Endothelial cell of umbilical vein (primary cell): ENCODE measurements around the gene DHX30. TPM values are rescaled to one million over a fixed set of nuclear protein-coding genes. Genes with fewer than 3 reads are reported as not detected.
"Not testable (repeated sequence)": the region's sequence is repeated elsewhere in the genome, so short reads cannot be mapped to it uniquely, and the experiment has no call there.

Experiments used
- BruUV-seq: library from RNA; stranded (reverse); fragments of 400-500 nt; replicated peaks from 2 replicates; lab custom pipeline; 2021; lab: Mats Ljungman, UMichigan
- CTCF ChIA-PET: fragments of 300-600, 350-600 bp; sonication (Branson Sonifier 250); formaldehyde crosslinking; loops from one replicate; lab custom pipeline; 2021; ENCODE audit warnings: antibody characterized with exemption, inconsistent platforms; lab: Charles Lee
- POLR2A ChIA-PET: fragments of 300-600, 350-600 bp; sonication (Branson Sonifier 250); formaldehyde crosslinking; loops from one replicate; lab custom pipeline; 2021; ENCODE audit warnings: antibody characterized with exemption, inconsistent platforms; lab: Charles Lee
- DNase-seq: peaks from one replicate; pipeline ENCODE4 v3.0.0-alpha.2; 2011; ENCODE audit warnings: low read depth, low spot score
- FAIRE-seq: peaks from 2 replicates; lab custom pipeline; 2011; peaks lifted over from hg19 to GRCh38; lab: Jason Lieb, UNC
- H2AFZ ChIP-seq: 2 replicates; pipeline ENCODE4 v1.6.0; 2012; ENCODE audit warnings: low read depth, low read length, control low read depth, inconsistent platforms
- H3K27ac ChIP-seq: 2 replicates; pipeline ENCODE4 v1.5.1; 2011; ENCODE audit warnings: low read depth, mild to moderate bottlenecking, control low read depth, low read length, moderate library complexity; ENCODE audit not compliant: insufficient read depth
- H3K27me3 ChIP-seq, 2 experiments: 2 replicates each; pipeline versions ENCODE4 v1.6.0 to v1.6.1; 2011; ENCODE audit warnings: low read length in 2 of 2, mixed read lengths in 1 of 2; ENCODE audit not compliant: control insufficient read depth in 2 of 2, insufficient read depth in 2 of 2
- H3K36me3 ChIP-seq, 2 experiments: 2 replicates in 1 of 2; 3 replicates in 1 of 2; pipeline ENCODE4 v1.5.1; 2011; ENCODE audit warnings: low read length in 2 of 2, mild to moderate bottlenecking in 1 of 2, moderate library complexity in 1 of 2; ENCODE audit not compliant: control insufficient read depth in 2 of 2, insufficient read depth in 2 of 2; ENCODE audit errors: extremely low read depth in 1 of 2
- H3K4me1 ChIP-seq: 3 replicates; pipeline ENCODE4 v1.5.1; 2011; ENCODE audit warnings: mild to moderate bottlenecking, low read length; ENCODE audit not compliant: control insufficient read depth, insufficient read depth; ENCODE audit errors: extremely low read depth
- H3K4me2 ChIP-seq: 2 replicates; pipeline ENCODE4 v1.6.1; 2011; ENCODE audit warnings: low read length, control low read depth, mixed read lengths; ENCODE audit not compliant: insufficient read depth
- H3K4me3 ChIP-seq, 3 experiments: fragments of 200-600 bp in 1 of 3; sonication (generic), shearing (Covaris generic) in 1 of 3; replicated peaks in 1 of 3; 2 replicates each; pipeline ENCODE4 v1.5.1; 2011 to 2016; ENCODE audit warnings: control low read depth in 3 of 3, low read length in 3 of 3, mild to moderate bottlenecking in 2 of 3, inconsistent platforms in 1 of 3, low read depth in 1 of 3, moderate library complexity in 1 of 3; ENCODE audit not compliant: insufficient read depth in 1 of 3
- H3K79me2 ChIP-seq: 2 replicates; pipeline ENCODE4 v1.6.0; 2012; ENCODE audit warnings: low read length, inconsistent platforms; ENCODE audit not compliant: control insufficient read depth, insufficient read depth
- H3K9ac ChIP-seq: replicated peaks from 2 replicates; pipeline ENCODE3; 2011; ENCODE audit warnings: low read length, control low read depth; ENCODE audit not compliant: insufficient read depth; ENCODE audit errors: extremely low read depth
- H3K9me1 ChIP-seq: replicated peaks from 3 replicates; pipeline ENCODE4 v1.6.0; 2011; ENCODE audit warnings: mild to moderate bottlenecking, low read length; ENCODE audit not compliant: control insufficient read depth, insufficient read depth; ENCODE audit errors: extremely low read depth
- H3K9me3 ChIP-seq: replicated peaks from 2 replicates; pipeline ENCODE4 v1.5.1; 2012; ENCODE audit warnings: low read length, inconsistent platforms; ENCODE audit not compliant: control insufficient read depth, insufficient read depth
- H4K20me1 ChIP-seq: replicated peaks from 2 replicates; pipeline ENCODE3; 2011; ENCODE audit warnings: mild to moderate bottlenecking, low read length; ENCODE audit not compliant: control insufficient read depth, insufficient read depth; ENCODE audit errors: extremely low read depth
- EZH2 ChIP-seq: IDR thresholded peaks from 2 replicates; pipeline ENCODE4 v1.6.1; 2012; ENCODE audit warnings: borderline replicate concordance, low read depth, mild to moderate bottlenecking, moderate library complexity, low read length, inconsistent platforms; ENCODE audit not compliant: severe bottlenecking
- FOS ChIP-seq: IDR thresholded peaks from 2 replicates; pipeline ENCODE4 v1.6.1; 2011; ENCODE audit warnings: mild to moderate bottlenecking, low read length, moderate library complexity, borderline replicate concordance; ENCODE audit not compliant: insufficient read depth
- GATA2 ChIP-seq: IDR thresholded peaks from 2 replicates; pipeline ENCODE4 v1.7.0; 2011; ENCODE audit warnings: low read depth, mild to moderate bottlenecking, moderate library complexity, mixed read lengths, low read length; ENCODE audit not compliant: insufficient read length, insufficient read depth
- JUN ChIP-seq: IDR thresholded peaks from 2 replicates; pipeline ENCODE4 v1.6.1; 2011; ENCODE audit warnings: borderline replicate concordance, low read depth; ENCODE audit not compliant: insufficient read length, insufficient read depth
- MYC ChIP-seq: IDR thresholded peaks from one replicate; pipeline ENCODE4 v1.6.1; 2011; ENCODE audit warnings: mild to moderate bottlenecking, low read depth, low read length
- POLR2A ChIP-seq: IDR thresholded peaks from 2 replicates; pipeline ENCODE4 v1.6.1; 2012; ENCODE audit warnings: low read depth, mild to moderate bottlenecking, control low read depth, low read length
- POLR2AphosphoS5 ChIP-seq: IDR thresholded peaks from 2 replicates; pipeline ENCODE4 v1.6.1; 2012; ENCODE audit warnings: low read depth, mild to moderate bottlenecking, control low read depth, low read length, moderate library complexity; ENCODE audit not compliant: insufficient read depth
- dilution Hi-C: fragments of 300-500 bp; cut with MboI; formaldehyde crosslinking; loops from one replicate; pipeline ENCODE4 v1.15.0; 2019; ENCODE audit warnings: low sequenced_read_pairs; ENCODE audit not compliant: extremely low pct_ligation_motif_present
- intact Hi-C: fragments of 100-400 bp; cut with micrococcal nuclease; formaldehyde crosslinking; loops from one replicate; pipeline ENCODE4 v1.10.0; 2022
- polyA plus RNA-seq, 4 experiments: library from polyadenylated mRNA; depleted of rRNA in 3 of 4; stranded (reverse) in 3 of 4; unstranded in 1 of 4; fragments of >200 nt; gene quantifications; 2 replicates each; pipeline versions ENCODE4 v1.2.1 to v1.2.3, GENCODE V29; 2011 to 2012; ENCODE audit warnings: missing spikeins in 1 of 4
- total RNA-seq: library from RNA; stranded (reverse); gene quantifications from 2 replicates; pipeline ENCODE4 v1.2.3, GENCODE V29; 2021
- TF ChIP-seq, protein P1 (sequence below): IDR thresholded peaks from 2 replicates; pipeline ENCODE4 v1.6.1; 2011; ENCODE audit not compliant: insufficient read depth, insufficient read length
- TF ChIP-seq, protein P2 (sequence below), 2 donors: IDR thresholded peaks; 1 replicate in 1 of 2; 2 replicates in 1 of 2; pipeline ENCODE4 v1.5.1; 2011; ENCODE audit warnings: low read length in 2 of 2, mild to moderate bottlenecking in 2 of 2, moderate library complexity in 2 of 2, control low read depth in 1 of 2, inconsistent platforms in 1 of 2, low read depth in 1 of 2; ENCODE audit not compliant: insufficient read depth in 1 of 2; ENCODE audit errors: extremely low read depth in 1 of 2

The DHX30 gene
- total and polyA plus RNA-seq, 2 donors (not counting 3 experiments of a cell fraction or from before 2014, with no cell fraction given), result 79.0 to 86.9 TPM

DNA sequence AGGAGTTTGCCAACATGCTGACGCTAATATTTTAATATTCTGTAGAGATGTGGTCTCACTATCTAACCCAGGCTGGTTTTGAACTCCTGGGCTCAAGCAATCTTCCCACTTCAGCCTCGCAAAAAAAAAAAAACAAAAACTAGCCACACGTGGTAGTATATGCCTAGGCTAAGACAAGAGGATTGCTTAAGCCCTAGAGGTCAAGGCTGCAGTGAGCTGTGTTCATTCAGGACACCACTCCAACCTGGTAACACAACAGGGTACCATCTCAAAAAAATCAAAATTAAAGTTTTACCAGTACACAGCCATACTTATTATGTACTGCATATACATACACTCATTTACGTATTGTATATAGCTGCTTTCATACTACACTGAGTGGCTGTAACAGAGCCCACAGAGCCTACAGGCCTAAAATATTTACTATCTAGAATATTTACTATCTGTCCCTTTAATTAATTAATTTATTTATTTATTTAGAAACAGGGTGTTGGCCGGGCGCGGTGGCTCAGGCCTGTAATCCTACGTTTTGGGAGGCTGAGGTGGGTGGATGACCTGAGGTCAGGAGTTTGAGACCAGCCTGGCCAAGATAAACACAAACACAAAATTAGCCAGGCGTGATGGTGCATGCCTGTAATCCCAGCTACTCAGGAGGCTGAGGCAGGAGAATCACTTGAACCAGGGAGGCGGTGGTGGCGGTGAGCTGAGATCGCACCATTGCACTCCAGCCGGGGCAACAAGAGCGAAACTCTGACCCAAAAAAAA, 44.5 kb upstream of the DHX30 start:
- peaks cover 83% of the 10 kb centered on the region for H3K79me2 ChIP-seq
- FAIRE-seq, result no peak

DNA sequence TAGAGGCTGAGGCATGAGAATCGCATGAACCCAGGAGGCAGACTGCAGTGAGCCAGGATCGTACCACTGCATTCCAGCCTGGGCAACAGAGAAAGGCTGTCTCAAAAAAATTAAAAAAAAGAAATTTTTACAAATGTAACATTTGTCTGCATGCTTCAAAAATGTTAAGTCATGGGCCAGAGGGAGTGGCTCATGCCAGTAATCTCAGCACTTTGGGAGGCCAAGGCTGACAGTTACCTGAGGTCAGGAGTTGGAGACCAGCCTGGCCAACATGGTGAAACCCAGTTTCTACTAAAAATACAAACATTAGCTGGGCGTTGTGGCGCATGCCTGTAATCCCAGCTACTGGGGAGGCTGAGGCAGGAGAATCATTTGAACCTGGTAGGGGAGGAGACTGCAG, 42.7 kb upstream of the DHX30 start:
- intact Hi-C loops, H3K9me1 ChIP-seq, H3K4me2 ChIP-seq, H3K4me3 ChIP-seq, CTCF ChIA-PET, dilution Hi-C loops, H3K36me3 ChIP-seq, POLR2A ChIA-PET, BruUV-seq, DNase-seq, H2AFZ ChIP-seq, H3K4me1 ChIP-seq, H3K9ac ChIP-seq, H3K9me3 ChIP-seq, H4K20me1 ChIP-seq, FAIRE-seq, H3K27ac ChIP-seq, H3K27me3 ChIP-seq: not testable (repeated sequence)
- H3K79me2 ChIP-seq, result peaks cover 82% of the 10 kb centered on the region

More for the DNA sequence above, 44.5 kb upstream of the DHX30 start:
- Histone ChIP-seq H3K27ac (no peak overlapping the region), H3K4me3 (no peak overlapping the region), H3K9me1 (no peaks in the 10 kb centered on the region), H3K36me3 (no peaks in the 10 kb centered on the region), H3K27me3 (no peaks in the 10 kb centered on the region), H3K4me1 (no peaks in the 10 kb centered on the region), H3K9me3 (no peaks in the 10 kb centered on the region), H4K20me1 (peaks cover 3% of the 10 kb centered on the region), H2AFZ (no peak overlapping the region), H3K4me2 (no peak overlapping the region), H3K9ac (no peak overlapping the region)
- ChIA-PET POLR2A (no interaction called here), CTCF (interaction anchor here (1.0 kb wide), 1 partner anchor 11 kb away, joined by 3 read pairs; no protein-coding TSS in a partner anchor)
- no peak for DNase-seq
- no peak for TF ChIP-seq GATA2
- TF ChIP-seq POLR2A, result no peak
- TF ChIP-seq FOS, result no peak
- TF ChIP-seq, protein P1, sequence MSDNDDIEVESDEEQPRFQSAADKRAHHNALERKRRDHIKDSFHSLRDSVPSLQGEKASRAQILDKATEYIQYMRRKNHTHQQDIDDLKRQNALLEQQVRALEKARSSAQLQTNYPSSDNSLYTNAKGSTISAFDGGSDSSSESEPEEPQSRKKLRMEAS, result no peak
- no peak for TF ChIP-seq JUN
- TF ChIP-seq, protein P2, sequence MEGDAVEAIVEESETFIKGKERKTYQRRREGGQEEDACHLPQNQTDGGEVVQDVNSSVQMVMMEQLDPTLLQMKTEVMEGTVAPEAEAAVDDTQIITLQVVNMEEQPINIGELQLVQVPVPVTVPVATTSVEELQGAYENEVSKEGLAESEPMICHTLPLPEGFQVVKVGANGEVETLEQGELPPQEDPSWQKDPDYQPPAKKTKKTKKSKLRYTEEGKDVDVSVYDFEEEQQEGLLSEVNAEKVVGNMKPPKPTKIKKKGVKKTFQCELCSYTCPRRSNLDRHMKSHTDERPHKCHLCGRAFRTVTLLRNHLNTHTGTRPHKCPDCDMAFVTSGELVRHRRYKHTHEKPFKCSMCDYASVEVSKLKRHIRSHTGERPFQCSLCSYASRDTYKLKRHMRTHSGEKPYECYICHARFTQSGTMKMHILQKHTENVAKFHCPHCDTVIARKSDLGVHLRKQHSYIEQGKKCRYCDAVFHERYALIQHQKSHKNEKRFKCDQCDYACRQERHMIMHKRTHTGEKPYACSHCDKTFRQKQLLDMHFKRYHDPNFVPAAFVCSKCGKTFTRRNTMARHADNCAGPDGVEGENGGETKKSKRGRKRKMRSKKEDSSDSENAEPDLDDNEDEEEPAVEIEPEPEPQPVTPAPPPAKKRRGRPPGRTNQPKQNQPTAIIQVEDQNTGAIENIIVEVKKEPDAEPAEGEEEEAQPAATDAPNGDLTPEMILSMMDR (IDR thresholded peaks at IDR 0.05; ENCODE audit: extremely low read depth in 1 of 2, insufficient read depth in 1 of 2, low read depth in 1 of 2, low read length in 2 of 2), result no peak
- no peak for TF ChIP-seq MYC
- no peak for TF ChIP-seq POLR2AphosphoS5
- no peak for TF ChIP-seq EZH2
- intact Hi-C loops, result no loop called here
- dilution Hi-C loops, result no loop called here
- no TSS peak for BruUV-seq
